ENCODE results near the gene SDR9C7. TPM values are rescaled to one million over a fixed set of nuclear protein-coding genes. Genes with fewer than 3 reads are reported as not detected.
"Not testable (repeated sequence)": the region's sequence is repeated elsewhere in the genome, so short reads cannot be mapped to it uniquely, and the experiment has no call there.

The SDR9C7 gene
- not detected for total RNA-seq

GRCh38 chr12:56933826-56934625, at the start of gene SDR9C7:
SDR9C7 (minus strand) TSS chr12:56934408; CDS start chr12:56934261, 147 bp downstream.
- H3K9me3 Mint-ChIP-seq = no peaks in the 10 kb centered on the region
- no peak within 1 kb of the TSS for H3K4me3 Mint-ChIP-seq
- H3K36me3 Mint-ChIP-seq = no peaks in the 10 kb centered on the region
- peaks cover 3% of the 10 kb centered on the region for H3K4me1 Mint-ChIP-seq
- no peak within 1 kb of the TSS for H3K27ac Mint-ChIP-seq
- peaks cover 4% of the 10 kb centered on the region for H3K27me3 Mint-ChIP-seq
- no peak for DNase-seq

- Mint-ChIP-seq H3K27ac (no peak overlapping the region), H3K36me3 (no peaks in the 10 kb centered on the region)
Measured at GRCh38 chr12:56983386-56983785, 49.2 kb upstream of the SDR9C7 start.

GRCh38 chr12:56982578-56983236, 48.5 kb upstream of the SDR9C7 start:
- H3K4me1 Mint-ChIP-seq, DNase-seq, H3K36me3 Mint-ChIP-seq, H3K27me3 Mint-ChIP-seq, H3K4me3 Mint-ChIP-seq, H3K9me3 Mint-ChIP-seq, H3K27ac Mint-ChIP-seq: not testable (repeated sequence)

More at GRCh38 chr12:56983386-56983785, 49.2 kb upstream of the SDR9C7 start:
- no peak for DNase-seq
- no peaks in the 10 kb centered on the region for H3K27me3 Mint-ChIP-seq
- no peak overlapping the region for H3K4me3 Mint-ChIP-seq
- H3K4me1 Mint-ChIP-seq = peaks cover 4% of the 10 kb centered on the region
- no peaks in the 10 kb centered on the region for H3K9me3 Mint-ChIP-seq

DNA sequence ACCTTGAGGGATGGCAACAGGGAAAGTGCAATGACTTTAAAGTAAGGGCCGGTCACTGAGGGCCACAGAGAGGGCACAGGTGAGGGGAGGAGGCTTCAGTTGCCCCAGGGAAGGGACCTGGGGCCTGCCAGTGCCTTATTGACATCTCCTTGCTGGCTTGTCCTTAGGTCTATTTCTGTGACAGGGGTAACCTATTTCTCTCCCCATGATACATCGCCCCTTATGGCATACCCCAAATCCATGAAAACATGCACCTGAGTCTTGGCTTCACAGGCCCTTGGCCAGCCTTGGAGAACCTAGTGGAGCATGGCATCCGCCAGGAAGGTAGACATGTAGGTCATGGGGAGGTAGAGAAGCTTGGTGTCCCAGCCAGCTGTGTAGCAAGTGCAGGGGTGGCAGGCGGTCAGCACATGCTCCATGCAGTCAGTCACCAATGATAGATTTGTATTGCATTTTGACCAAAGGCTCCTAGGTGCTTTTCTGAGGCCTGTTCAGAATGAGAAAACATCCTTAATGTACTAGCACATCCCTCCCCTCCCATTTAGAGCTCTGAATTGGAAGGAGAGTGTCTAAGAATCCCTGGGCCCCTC, 46.8 kb upstream of the SDR9C7 start:
- H3K27ac Mint-ChIP-seq = no peak overlapping the region
- peaks cover 2% of the 10 kb centered on the region for H3K4me1 Mint-ChIP-seq
- no peak for DNase-seq
- H3K27me3 Mint-ChIP-seq = no peaks in the 10 kb centered on the region
- no peaks in the 10 kb centered on the region for H3K36me3 Mint-ChIP-seq
- H3K4me3 Mint-ChIP-seq = no peak overlapping the region
- H3K9me3 Mint-ChIP-seq = peaks cover 3% of the 10 kb centered on the region

DNA sequence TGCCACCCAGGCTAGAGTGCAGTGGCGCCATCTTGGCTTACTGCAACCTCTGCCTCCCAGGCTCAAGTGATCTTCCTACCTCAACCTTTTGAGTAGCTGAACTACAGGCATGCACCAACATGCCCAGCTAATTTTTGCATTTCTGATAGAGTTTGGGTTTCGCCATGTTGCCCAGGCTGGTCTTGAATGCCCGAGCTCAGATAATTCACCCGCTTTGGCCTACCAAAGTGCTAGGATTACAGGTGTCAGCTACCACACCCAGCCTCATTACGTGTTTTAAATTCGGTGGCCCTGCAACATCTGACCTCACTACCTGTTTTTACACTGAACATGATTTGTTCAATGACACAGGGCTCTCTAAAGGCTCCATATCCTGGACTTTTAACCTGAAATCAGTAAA, 46.1 kb upstream of the SDR9C7 start:
- Mint-ChIP-seq H3K36me3 (no peaks in the 10 kb centered on the region), H3K4me3 (no peak overlapping the region), H3K9me3 (peaks cover 3% of the 10 kb centered on the region), H3K27ac (no peak overlapping the region), H3K27me3 (no peaks in the 10 kb centered on the region), H3K4me1 (no peaks in the 10 kb centered on the region)
- DNase-seq = no peak

- no peaks in the 10 kb centered on the region for H3K36me3 Mint-ChIP-seq
- H3K4me3 Mint-ChIP-seq = no peak overlapping the region
- H3K9me3 Mint-ChIP-seq = peaks cover 3% of the 10 kb centered on the region
- DNase-seq = no peak
- no peaks in the 10 kb centered on the region for H3K4me1 Mint-ChIP-seq
- H3K27me3 Mint-ChIP-seq = no peaks in the 10 kb centered on the region
- no peak overlapping the region for H3K27ac Mint-ChIP-seq
Measured at GRCh38 chr12:56979628-56980027, 45.4 kb upstream of the SDR9C7 start.

DNA sequence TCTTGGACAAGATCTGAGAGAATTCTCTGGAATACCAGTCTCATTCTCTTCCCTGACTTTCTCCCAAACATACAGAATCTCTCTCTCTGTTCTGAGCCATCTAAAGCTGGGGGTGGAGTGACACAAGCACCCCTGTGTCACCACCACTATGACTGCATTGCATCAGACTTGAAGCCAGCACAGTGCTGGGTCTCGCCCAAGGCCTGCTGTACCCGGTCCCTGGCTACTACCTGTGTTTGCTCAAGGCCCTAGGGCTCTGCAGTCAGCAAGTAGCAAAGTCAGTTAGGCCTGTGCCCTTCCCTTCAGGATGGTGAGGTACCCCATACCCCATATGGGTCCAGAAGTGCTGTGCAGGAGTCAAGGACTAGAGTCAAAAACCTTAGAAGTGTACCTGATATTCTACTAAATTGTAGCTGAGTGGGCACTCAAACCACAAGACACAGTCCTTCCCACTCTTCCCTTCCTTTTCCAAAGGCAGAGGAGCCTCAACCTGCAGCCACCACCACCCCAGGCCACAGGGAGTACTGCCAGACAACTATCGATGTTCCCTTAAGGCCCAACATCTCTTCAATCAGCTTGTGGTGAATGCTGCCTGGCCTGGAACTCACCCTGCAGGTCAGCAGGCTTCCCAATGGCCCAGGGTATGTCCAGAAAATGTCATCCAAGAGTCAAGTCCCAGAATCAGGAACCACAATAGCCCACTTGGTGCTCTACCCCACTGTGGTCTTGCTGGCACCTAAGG, 44.4 kb upstream of the SDR9C7 start:
- Mint-ChIP-seq H3K27me3 (no peaks in the 10 kb centered on the region), H3K4me3 (no peak overlapping the region), H3K36me3 (no peaks in the 10 kb centered on the region), H3K4me1 (no peaks in the 10 kb centered on the region), H3K27ac (no peak overlapping the region), H3K9me3 (peaks cover 3% of the 10 kb centered on the region)
- no peak for DNase-seq

GRCh38 chr12:56977361-56977760, 43.2 kb upstream of the SDR9C7 start:
- not testable (repeated sequence) for H3K9me3 Mint-ChIP-seq, H3K36me3 Mint-ChIP-seq, H3K27me3 Mint-ChIP-seq, DNase-seq, H3K4me3 Mint-ChIP-seq, H3K4me1 Mint-ChIP-seq, H3K27ac Mint-ChIP-seq

GRCh38 chr12:56974224-56974623, 40.0 kb upstream of the SDR9C7 start:
- H3K9me3 Mint-ChIP-seq = not testable (repeated sequence)

GRCh38 chr12:56968910-56969309, 34.7 kb upstream of the SDR9C7 start:
- not testable (repeated sequence) for H3K4me1 Mint-ChIP-seq, H3K27ac Mint-ChIP-seq, H3K9me3 Mint-ChIP-seq, H3K4me3 Mint-ChIP-seq, DNase-seq, H3K36me3 Mint-ChIP-seq, H3K27me3 Mint-ChIP-seq

More at GRCh38 chr12:56974224-56974623, 40.0 kb upstream of the SDR9C7 start:
- not testable (repeated sequence) for H3K4me3 Mint-ChIP-seq, H3K4me1 Mint-ChIP-seq, H3K27ac Mint-ChIP-seq, DNase-seq, H3K36me3 Mint-ChIP-seq, H3K27me3 Mint-ChIP-seq

- not testable (repeated sequence) for DNase-seq, H3K27ac Mint-ChIP-seq, H3K9me3 Mint-ChIP-seq, H3K4me3 Mint-ChIP-seq, H3K27me3 Mint-ChIP-seq, H3K36me3 Mint-ChIP-seq, H3K4me1 Mint-ChIP-seq
Measured at GRCh38 chr12:56965997-56966642, 31.9 kb upstream of the SDR9C7 start.

DNA sequence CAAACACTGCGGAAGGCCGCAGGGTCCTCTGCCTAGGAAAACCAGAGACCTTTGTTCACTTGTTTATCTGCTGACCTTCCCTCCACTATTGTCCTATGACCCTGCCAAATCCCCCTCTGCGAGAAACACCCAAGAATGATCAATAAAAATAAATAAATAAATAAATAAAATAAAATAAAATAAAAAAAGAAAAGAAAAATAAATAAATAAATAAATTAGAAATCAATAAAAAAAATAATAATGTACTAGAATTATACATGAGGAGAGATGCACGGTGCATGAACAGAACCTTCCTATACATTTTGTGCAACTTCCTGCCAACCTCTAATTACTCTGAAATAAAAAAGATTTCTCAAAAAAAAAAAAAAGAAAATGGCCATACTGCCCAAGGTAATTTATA, 30.9 kb upstream of the SDR9C7 start:
- H3K27me3 Mint-ChIP-seq, H3K4me1 Mint-ChIP-seq, H3K36me3 Mint-ChIP-seq, H3K27ac Mint-ChIP-seq, DNase-seq, H3K4me3 Mint-ChIP-seq, H3K9me3 Mint-ChIP-seq: not testable (repeated sequence)

GRCh38 chr12:56963557-56963956, 29.3 kb upstream of the SDR9C7 start:
- not testable (repeated sequence) for DNase-seq, H3K27me3 Mint-ChIP-seq, H3K27ac Mint-ChIP-seq, H3K9me3 Mint-ChIP-seq, H3K4me3 Mint-ChIP-seq, H3K36me3 Mint-ChIP-seq, H3K4me1 Mint-ChIP-seq

GRCh38 chr12:56962247-56962646, 28.0 kb upstream of the SDR9C7 start:
- DNase-seq, H3K4me3 Mint-ChIP-seq, H3K27ac Mint-ChIP-seq, H3K9me3 Mint-ChIP-seq, H3K27me3 Mint-ChIP-seq, H3K4me1 Mint-ChIP-seq, H3K36me3 Mint-ChIP-seq: not testable (repeated sequence)

DNA sequence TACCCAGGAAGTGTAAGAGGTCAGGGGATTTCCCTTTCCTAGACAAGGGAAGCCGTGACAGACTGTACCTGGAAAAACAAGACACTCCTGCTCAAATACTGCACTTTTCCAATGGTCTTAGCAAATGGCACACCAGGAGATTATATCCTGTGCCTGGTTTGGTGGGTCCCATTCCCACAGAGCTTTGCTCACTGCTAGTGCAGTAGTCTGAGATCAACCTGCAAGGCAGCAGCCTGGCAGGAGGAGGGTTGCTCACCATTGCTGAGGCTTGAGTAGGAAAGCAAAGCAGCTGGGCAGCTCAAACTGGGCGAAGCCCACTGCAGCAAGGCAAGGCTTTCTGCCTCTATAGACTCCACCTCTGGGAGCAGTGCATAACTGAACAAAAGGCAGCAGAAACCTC, 24.2 kb upstream of the SDR9C7 start:
- Mint-ChIP-seq H3K4me1 (no peaks in the 10 kb centered on the region), H3K27me3 (no peaks in the 10 kb centered on the region), H3K9me3 (peaks cover 6% of the 10 kb centered on the region), H3K4me3 (no peak overlapping the region), H3K36me3 (no peaks in the 10 kb centered on the region), H3K27ac (no peak overlapping the region)
- no peak for DNase-seq
